Tibial nerve (tissue), 4 donors: ENCODE results near the gene FSTL4. TPM values are rescaled to one million over a fixed set of nuclear protein-coding genes. Genes with fewer than 3 reads are reported as not detected.
"Not testable (repeated sequence)": the region's sequence is repeated elsewhere in the genome, so short reads cannot be mapped to it uniquely, and the experiment has no call there.

ENCODE experiments used
- DNase-seq, 2 donors: peaks; one replicate each; pipeline ENCODE4 v3.0.0-alpha.2; 2019; ENCODE audit warnings: low spot score in 2 of 2
- H3K27ac ChIP-seq, 4 donors: fragments of 200-600 bp; sonication (generic) in 3 of 4; one replicate each; pipeline ENCODE4 v1.5.1; 2017 to 2019; ENCODE audit warnings: mild to moderate bottlenecking in 1 of 4
- H3K27me3 ChIP-seq, 2 donors: fragments of 200-600 bp; sonication (generic) in 1 of 2; one replicate each; pipeline versions ENCODE4 v1.5.1 to v1.6.0; 2017 to 2019
- H3K36me3 ChIP-seq, 3 donors: fragments of 200-600 bp; sonication (generic); one replicate each; pipeline ENCODE4 v1.5.1; 2018 to 2019
- H3K4me1 ChIP-seq, 4 donors: fragments of 200-600 bp; sonication (generic) in 3 of 4; one replicate each; pipeline ENCODE4 v1.5.1; 2017 to 2019
- H3K4me3 ChIP-seq, 4 donors: fragments of 200-600 bp; sonication (generic) in 3 of 4; one replicate each; pipeline ENCODE4 v1.5.1; 2017 to 2019; ENCODE audit warnings: mild to moderate bottlenecking in 1 of 4, moderate library complexity in 1 of 4
- H3K9me3 ChIP-seq, 4 donors: fragments of 200-600 bp; sonication (generic) in 3 of 4; one replicate each; pipeline ENCODE4 v1.5.1; 2017 to 2019
- EP300 ChIP-seq, 2 donors: sonication (generic); formaldehyde crosslinking; IDR thresholded peaks; one replicate each; pipeline ENCODE4 v1.6.1; 2017; ENCODE audit warnings: antibody characterized with exemption in 2 of 2, mild to moderate bottlenecking in 1 of 2
- POLR2A ChIP-seq, 2 donors: fragments of 450-650 bp; IDR thresholded peaks; one replicate each; pipeline ENCODE4 v1.6.1; 2017; ENCODE audit warnings: antibody characterized with exemption in 2 of 2, mild to moderate bottlenecking in 2 of 2, moderate library complexity in 2 of 2
- WGBS, 2 donors: methylation state at CpG; one replicate each; pipeline ENCODE4 v1.1.5; 2018; 5-methylcytosine and 5-hydroxymethylcytosine counted together
- total RNA-seq, 4 donors: library from RNA; depleted of rRNA; stranded (reverse); fragments of >200 nt; gene quantifications; one replicate each; pipeline ENCODE4 v1.1.0, GENCODE V29; 2016
- TF ChIP-seq, protein P1 (sequence below), 5 experiments: fragments of 200-600 bp in 3 of 5; fragments of 450-650 bp in 2 of 5; sonication (generic) in 3 of 5; IDR thresholded peaks; one replicate each; pipeline ENCODE4 v1.5.1; 2016 to 2019; ENCODE audit warnings: antibody characterized with exemption in 5 of 5, mild to moderate bottlenecking in 3 of 5, moderate library complexity in 2 of 5

Gene FSTL4
- total RNA-seq, 4 donors from 2014 or later: 0.22 TPM; not detected in 3

DNA sequence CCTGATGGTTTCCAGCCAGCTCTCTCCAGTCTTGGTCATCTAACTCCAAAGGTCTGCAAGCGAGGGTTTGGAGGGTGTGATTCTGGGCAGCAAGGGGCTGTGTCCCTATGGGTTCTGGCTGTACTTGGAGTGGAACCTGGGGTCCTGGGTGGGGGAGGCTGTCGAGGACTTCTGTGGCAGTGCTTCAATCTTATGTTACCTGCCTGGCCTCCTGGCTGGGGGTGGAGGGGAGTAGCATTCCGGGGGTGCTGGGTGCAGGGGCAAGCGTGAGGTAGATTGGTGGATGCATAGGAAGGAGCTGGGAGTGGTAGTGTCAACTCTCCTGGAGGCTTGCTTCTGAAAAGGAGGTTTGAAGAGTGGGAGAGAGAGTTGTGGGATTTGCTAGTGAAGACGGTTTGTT lies 417.1 kb downstream of the FSTL4 start:
- TF ChIP-seq, protein P1, sequence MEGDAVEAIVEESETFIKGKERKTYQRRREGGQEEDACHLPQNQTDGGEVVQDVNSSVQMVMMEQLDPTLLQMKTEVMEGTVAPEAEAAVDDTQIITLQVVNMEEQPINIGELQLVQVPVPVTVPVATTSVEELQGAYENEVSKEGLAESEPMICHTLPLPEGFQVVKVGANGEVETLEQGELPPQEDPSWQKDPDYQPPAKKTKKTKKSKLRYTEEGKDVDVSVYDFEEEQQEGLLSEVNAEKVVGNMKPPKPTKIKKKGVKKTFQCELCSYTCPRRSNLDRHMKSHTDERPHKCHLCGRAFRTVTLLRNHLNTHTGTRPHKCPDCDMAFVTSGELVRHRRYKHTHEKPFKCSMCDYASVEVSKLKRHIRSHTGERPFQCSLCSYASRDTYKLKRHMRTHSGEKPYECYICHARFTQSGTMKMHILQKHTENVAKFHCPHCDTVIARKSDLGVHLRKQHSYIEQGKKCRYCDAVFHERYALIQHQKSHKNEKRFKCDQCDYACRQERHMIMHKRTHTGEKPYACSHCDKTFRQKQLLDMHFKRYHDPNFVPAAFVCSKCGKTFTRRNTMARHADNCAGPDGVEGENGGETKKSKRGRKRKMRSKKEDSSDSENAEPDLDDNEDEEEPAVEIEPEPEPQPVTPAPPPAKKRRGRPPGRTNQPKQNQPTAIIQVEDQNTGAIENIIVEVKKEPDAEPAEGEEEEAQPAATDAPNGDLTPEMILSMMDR (IDR thresholded peaks at IDR 0.05): no peak
- TF ChIP-seq POLR2A (IDR thresholded peaks at IDR 0.05) (no peak), EP300 (IDR thresholded peaks at IDR 0.05) (no peak)
- no peaks in the 10 kb centered on the region for H3K36me3 ChIP-seq
- no peak overlapping the region for H3K27ac ChIP-seq
- 83% methylated on average over 5 of the region's 5 CpGs for WGBS, 2 donors
- no peaks in the 10 kb centered on the region for H3K9me3 ChIP-seq
- H3K4me1 ChIP-seq: no peaks in the 10 kb centered on the region
- H3K27me3 ChIP-seq: no peaks in the 10 kb centered on the region
- DNase-seq: no peak
- H3K4me3 ChIP-seq: no peak overlapping the region

DNA sequence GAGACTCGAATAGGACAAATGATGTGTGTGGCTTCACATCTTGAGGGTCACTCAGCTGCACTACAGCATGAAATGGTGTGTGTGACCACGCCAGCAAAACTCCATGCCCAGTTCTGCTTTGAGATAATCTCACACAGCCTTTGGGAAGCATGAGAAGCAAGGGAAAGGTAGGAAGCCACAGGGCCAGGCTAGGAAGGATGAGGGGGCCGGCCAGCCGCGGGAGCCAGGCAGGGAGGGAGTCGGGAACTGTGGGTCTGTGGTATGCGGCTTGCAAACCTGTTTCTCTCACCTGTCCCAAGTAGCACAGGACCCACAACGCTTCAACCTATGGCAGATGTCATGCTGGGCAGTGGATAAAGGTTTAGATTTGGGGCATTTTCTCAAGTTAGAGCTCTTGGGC lies 418.5 kb downstream of the FSTL4 start:
- no peaks in the 10 kb centered on the region for H3K4me1 ChIP-seq
- H3K36me3 ChIP-seq: no peaks in the 10 kb centered on the region
- DNase-seq: no peak
- no peaks in the 10 kb centered on the region for H3K27me3 ChIP-seq
- no peak overlapping the region for H3K4me3 ChIP-seq
- no peaks in the 10 kb centered on the region for H3K9me3 ChIP-seq
- 70 to 76% methylated on average over 8 of the region's 8 CpGs for WGBS, 2 donors
- TF ChIP-seq, protein P1 (IDR thresholded peaks at IDR 0.05): no peak
- TF ChIP-seq POLR2A (IDR thresholded peaks at IDR 0.05) (no peak), EP300 (IDR thresholded peaks at IDR 0.05) (no peak)
- no peak overlapping the region for H3K27ac ChIP-seq

DNA sequence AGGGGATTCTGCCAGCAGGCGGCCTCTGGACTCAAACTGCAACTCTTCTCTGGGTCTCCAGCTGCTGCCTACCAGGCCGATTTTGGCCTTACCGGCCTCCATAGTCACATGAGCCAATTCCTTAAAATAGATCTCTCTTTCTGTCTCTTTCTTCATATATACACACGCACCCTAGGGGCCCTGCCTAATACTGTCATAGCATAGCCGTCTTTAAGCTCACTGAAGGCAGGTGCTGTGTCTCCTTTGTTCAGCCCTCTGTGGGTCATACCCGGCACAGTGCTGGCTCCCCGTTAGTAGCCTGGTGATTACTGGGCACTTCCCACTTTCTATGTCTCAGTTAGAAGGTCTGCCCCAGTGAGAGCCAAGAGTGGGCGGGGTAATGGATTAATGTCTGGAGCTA lies 419.6 kb downstream of the FSTL4 start:
- WGBS, 2 donors: 82 to 85% methylated on average over 8 of the region's 8 CpGs
- TF ChIP-seq EP300 (IDR thresholded peaks at IDR 0.05): no peak
- TF ChIP-seq POLR2A (IDR thresholded peaks at IDR 0.05): no peak
- TF ChIP-seq, protein P1 (IDR thresholded peaks at IDR 0.05): no peak
- Histone ChIP-seq H3K27me3 (no peaks in the 10 kb centered on the region), H3K4me3 (no peak overlapping the region), H3K4me1 (no peaks in the 10 kb centered on the region), H3K9me3 (no peaks in the 10 kb centered on the region), H3K27ac (no peak overlapping the region), H3K36me3 (no peaks in the 10 kb centered on the region)
- DNase-seq: no peak

DNA sequence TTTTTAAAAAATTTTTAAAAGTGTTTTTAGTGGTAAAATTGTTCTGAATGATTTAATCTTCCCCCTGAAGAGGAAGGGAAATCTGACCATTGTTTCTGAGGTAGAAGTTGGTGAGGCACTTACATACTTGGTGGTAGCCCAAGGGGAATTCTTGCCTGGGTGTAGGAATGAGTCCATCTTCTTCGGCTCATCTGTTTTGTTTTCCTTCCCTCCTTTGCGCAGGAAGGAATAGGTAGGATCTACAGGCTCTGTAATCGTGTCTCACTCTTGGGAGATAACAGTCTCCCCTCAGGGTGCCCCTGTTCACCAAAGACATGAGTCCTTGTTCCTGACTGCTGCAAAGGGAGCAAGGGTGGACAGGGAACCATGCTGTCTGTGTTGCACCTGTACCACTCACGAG lies 422.5 kb downstream of the FSTL4 start:
- Histone ChIP-seq H3K4me1 (no peaks in the 10 kb centered on the region), H3K27ac (no peak overlapping the region), H3K4me3 (no peak overlapping the region), H3K36me3 (no peaks in the 10 kb centered on the region), H3K27me3 (no peaks in the 10 kb centered on the region), H3K9me3 (no peaks in the 10 kb centered on the region)
- TF ChIP-seq EP300 (IDR thresholded peaks at IDR 0.05) (no peak), POLR2A (IDR thresholded peaks at IDR 0.05) (no peak)
- TF ChIP-seq, protein P1 (IDR thresholded peaks at IDR 0.05): no peak
- no peak for DNase-seq
- WGBS, 2 donors: 71 to 79% methylated on average over 4 of the region's 4 CpGs

DNA sequence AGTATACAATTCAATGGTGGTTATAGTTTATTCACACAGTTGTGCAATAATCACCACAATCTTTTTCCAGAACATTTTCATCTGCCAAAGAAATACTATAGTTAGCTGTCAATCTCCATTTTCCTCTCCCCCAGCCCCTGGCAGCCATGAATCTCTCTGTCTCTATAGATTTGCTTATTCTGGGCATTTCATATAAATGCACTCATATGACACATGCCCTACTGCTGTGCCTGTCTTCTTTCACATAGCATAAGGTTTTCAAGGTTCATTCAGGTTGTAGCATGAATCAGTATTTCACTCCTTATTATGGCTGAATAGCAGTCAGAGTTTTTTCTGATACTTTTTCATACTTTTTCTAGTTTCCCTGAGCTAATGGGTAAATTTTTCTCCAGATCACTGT lies 432.9 kb downstream of the FSTL4 start:
- H3K9me3 ChIP-seq: no peaks in the 10 kb centered on the region
- TF ChIP-seq POLR2A (IDR thresholded peaks at IDR 0.05) (no peak), EP300 (IDR thresholded peaks at IDR 0.05) (no peak)
- TF ChIP-seq, protein P1 (IDR thresholded peaks at IDR 0.05): no peak
- H3K27ac ChIP-seq: no peak overlapping the region
- H3K4me3 ChIP-seq: no peak overlapping the region
- H3K27me3 ChIP-seq: no peaks in the 10 kb centered on the region
- no peaks in the 10 kb centered on the region for H3K4me1 ChIP-seq
- no peaks in the 10 kb centered on the region for H3K36me3 ChIP-seq
- no peak for DNase-seq

DNA sequence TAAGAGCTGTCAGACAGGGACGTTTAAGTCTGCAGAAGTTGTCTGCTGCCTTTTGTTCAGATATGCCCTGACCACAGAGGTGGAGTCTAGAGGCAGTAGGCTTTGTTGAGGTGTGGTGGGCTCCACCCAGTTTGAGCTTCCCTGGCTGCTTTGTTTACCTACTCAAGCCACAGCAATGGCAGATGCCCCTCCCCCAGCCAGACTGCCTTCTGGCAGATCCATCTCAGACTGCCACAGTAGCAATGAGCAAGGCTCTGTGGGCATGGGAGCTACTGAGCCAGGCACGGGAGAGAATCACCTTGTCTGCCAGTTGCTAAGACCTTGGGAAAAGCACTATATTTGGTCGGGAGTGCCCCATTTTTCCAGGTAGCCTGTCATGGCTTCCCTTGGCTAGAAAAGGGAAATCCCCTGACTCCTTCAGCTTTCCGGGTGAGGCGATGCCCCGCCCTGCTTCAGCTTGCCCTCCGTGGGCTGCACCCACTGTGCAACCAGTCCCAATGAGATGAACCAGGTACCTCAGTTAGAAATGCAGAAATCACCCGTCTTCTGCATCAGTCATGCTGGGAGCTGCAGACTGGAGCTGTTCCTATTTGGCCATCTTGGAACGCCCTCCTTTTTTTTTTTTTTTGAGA lies 441.5 kb downstream of the FSTL4 start:
- H3K4me3 ChIP-seq, H3K27me3 ChIP-seq, DNase-seq, H3K4me1 ChIP-seq, H3K36me3 ChIP-seq, H3K27ac ChIP-seq: not testable (repeated sequence)
- peaks cover 0 to 29% (median 0%) of the 10 kb centered on the region in 4 donors for H3K9me3 ChIP-seq
- WGBS, 2 donors: 81 to 91% methylated on average over 9 of the region's 9 CpGs
